Measurements from ENCODE around the gene ROCK2.

GRCh38 chr2:11299439-11299838 is 45.0 kb downstream of the ROCK2 start:
- TF ChIP-seq CTCF (IDR thresholded peaks at IDR 0.05) (no peak), POLR2AphosphoS5 (IDR thresholded peaks at IDR 0.05) (no peak), POLR2A (IDR thresholded peaks at IDR 0.05) (no peak)

Data from sigmoid colon (tissue), 4 donors.